Measurements from ENCODE around the gene CLEC18B.

DNA sequence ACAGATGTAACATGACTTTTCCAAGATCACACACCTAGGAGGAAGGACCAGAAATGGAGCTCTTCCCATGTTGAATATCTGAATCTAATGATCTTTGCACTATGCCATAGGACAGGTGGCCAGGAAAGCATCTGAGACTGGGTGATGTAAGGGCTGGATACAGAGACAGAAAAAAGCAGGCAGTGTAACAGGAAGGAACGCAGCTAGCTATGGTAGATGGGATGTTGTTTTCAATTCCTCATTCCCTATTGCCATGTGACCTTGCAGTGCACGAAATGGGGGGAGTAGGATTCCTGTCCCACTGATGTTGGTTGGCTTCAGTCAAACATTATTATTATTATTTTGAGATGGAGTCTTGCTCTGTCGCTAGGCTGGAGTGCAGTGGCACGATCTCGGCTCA lies 48.9 kb downstream of the CLEC18B start:
- TF ChIP-seq, protein P1, sequence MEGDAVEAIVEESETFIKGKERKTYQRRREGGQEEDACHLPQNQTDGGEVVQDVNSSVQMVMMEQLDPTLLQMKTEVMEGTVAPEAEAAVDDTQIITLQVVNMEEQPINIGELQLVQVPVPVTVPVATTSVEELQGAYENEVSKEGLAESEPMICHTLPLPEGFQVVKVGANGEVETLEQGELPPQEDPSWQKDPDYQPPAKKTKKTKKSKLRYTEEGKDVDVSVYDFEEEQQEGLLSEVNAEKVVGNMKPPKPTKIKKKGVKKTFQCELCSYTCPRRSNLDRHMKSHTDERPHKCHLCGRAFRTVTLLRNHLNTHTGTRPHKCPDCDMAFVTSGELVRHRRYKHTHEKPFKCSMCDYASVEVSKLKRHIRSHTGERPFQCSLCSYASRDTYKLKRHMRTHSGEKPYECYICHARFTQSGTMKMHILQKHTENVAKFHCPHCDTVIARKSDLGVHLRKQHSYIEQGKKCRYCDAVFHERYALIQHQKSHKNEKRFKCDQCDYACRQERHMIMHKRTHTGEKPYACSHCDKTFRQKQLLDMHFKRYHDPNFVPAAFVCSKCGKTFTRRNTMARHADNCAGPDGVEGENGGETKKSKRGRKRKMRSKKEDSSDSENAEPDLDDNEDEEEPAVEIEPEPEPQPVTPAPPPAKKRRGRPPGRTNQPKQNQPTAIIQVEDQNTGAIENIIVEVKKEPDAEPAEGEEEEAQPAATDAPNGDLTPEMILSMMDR (IDR thresholded peaks at IDR 0.05; ENCODE audit: insufficient read depth, low read depth, low read length), result no peak
- TF ChIP-seq EZH2 (IDR thresholded peaks at IDR 0.05; ENCODE audit: insufficient read depth, low read length), result no peak

Data from astrocyte (in vitro differentiated cells and primary cell).